Measurements from ENCODE around the gene KCNMB2.
"Not testable (repeated sequence)": the region's sequence is repeated elsewhere in the genome, so short reads cannot be mapped to it uniquely, and the experiment has no call there.

KCNMB2 gene

DNA sequence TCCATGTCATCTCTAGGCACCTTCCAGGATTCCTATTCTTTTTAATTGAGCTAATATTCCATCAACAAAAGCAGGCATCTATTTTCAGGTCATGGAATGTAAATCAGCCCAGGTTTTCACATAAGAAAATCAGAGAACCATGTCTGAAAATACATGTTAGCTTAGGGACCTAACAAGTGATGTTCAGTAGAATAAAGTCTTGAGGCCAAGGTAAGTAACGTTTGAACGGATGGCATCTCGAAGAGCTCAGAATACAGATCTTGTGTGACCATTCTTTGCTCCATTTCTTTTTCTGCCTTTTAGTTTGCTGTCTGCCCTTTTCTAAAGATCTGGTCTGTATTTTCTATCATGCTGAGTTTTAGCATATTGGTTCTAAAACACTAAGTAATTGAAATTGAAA lies 16.5 kb upstream of the KCNMB2 start:
- no peak for DNase-seq (ENCODE audit: low read depth)

GRCh38 chr3:178520451-178520850 lies 15.8 kb upstream of the KCNMB2 start:
- no peak for DNase-seq (ENCODE audit: low read depth)

GRCh38 chr3:178522200-178523052 lies 13.8 kb upstream of the KCNMB2 start:
- no peak for DNase-seq (ENCODE audit: low read depth)

- DNase-seq (ENCODE audit: low read depth): no peak
Measured at GRCh38 chr3:178525251-178525650, 11.0 kb upstream of the KCNMB2 start.

- no peak for DNase-seq (ENCODE audit: low read depth)
Measured at GRCh38 chr3:178526291-178526690, 9.9 kb upstream of the KCNMB2 start.

DNA sequence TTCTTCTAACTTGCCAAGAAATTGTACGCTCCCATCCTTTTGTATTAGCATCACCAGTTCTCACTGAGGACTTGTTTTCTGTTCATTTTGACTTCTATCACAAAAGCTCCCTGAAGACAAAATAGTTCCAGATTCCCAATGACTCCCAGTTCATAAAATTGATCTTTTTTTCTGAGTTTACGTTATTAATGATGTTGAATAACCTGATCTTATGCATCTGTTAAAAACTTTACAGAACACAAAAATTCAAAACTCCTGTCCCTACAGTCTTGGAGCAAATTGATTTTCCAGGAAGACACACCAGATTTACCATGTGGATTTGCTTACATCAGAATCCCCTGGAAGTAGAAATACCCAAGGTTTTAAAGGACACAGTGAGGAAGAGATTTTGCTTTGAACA lies 8.3 kb upstream of the KCNMB2 start:
- no peak for DNase-seq (ENCODE audit: low read depth)

GRCh38 chr3:178529606-178530225 lies 6.5 kb upstream of the KCNMB2 start:
- no peak for DNase-seq (ENCODE audit: low read depth)

- no peak for DNase-seq (ENCODE audit: low read depth)
Measured at GRCh38 chr3:178532476-178532875, 3.8 kb upstream of the KCNMB2 start.

- DNase-seq (ENCODE audit: low read depth): no peak
Measured at GRCh38 chr3:178537122-178537705, 978 bp downstream of the KCNMB2 start.

DNA sequence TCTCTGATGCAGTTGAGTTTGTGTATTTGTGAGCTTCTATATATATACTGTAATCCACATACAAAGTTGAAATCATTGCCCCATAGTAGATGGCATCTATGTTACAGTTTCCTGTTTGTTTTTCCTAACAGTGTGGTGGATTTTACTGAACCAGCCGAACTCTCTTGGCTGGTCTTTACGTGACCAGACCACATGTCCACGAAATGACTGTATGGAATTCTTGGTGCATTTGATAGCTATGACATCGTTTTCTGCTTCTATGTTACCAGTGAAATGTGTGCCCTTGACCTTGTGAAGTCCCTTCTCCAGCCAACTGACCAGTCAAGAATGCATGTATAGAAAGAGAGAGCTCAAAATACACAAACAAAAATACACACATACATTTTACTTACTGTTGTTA lies 1.8 kb downstream of the KCNMB2 start:
- no peak for DNase-seq (ENCODE audit: low read depth)

DNA sequence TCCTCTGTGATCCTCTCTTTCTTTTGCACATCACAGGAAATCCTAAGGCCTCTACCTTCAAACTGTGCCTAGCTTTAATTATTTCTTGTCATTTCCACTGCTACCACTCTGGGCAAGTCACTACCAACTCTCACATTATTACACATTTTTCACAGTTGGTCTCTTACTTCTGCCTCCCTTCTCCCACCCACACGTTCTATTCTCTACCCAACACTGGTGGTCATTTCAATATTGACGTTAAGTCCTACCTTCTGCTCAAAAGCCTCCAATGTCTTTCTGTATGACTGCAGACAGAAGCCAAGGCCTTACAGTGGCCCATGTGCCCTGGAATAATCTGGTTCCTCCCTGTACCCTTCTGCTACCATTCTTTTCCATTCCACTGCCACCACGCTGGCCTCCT lies 3.9 kb downstream of the KCNMB2 start:
- no peak for DNase-seq (ENCODE audit: low read depth)

DNA sequence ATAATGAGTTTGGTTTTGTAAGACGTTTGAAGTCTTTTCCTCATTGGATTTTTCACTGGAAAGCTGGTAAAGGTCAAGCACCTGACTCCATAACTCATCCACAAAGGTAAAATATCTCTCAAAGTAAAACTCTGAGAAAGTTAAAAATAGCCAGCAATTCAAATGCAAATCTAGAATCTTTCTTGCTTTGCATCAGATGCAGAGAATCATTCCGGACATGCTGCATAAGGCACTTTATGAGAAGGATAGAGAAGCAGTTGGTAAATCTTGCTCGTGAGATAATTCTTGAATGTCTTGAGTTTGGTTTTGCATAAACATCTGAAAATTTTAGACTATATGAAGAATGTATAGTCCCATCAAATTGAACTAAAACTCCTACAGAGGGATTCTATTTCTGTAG lies 9.1 kb downstream of the KCNMB2 start:
- DNase-seq (ENCODE audit: low read depth): no peak

GRCh38 chr3:178546079-178546478 lies 9.8 kb downstream of the KCNMB2 start:
- DNase-seq (ENCODE audit: low read depth): no peak

GRCh38 chr3:178549426-178549825 lies 13.2 kb downstream of the KCNMB2 start:
- DNase-seq (ENCODE audit: low read depth): not testable (repeated sequence)

- DNase-seq (ENCODE audit: low read depth): no peak
Measured at GRCh38 chr3:178551916-178552321, 15.7 kb downstream of the KCNMB2 start.

- DNase-seq (ENCODE audit: low read depth): no peak
Measured at GRCh38 chr3:178558637-178559036, 22.4 kb downstream of the KCNMB2 start.

- no peak for DNase-seq (ENCODE audit: low read depth)
Measured at GRCh38 chr3:178560759-178561158, 24.5 kb downstream of the KCNMB2 start.

GRCh38 chr3:178561239-178561638 lies 25.0 kb downstream of the KCNMB2 start:
- DNase-seq (ENCODE audit: low read depth): no peak

GRCh38 chr3:178562143-178562946 lies 26.1 kb downstream of the KCNMB2 start:
- no peak for DNase-seq (ENCODE audit: low read depth)

GRCh38 chr3:178562947-178563232 lies 26.7 kb downstream of the KCNMB2 start:
- DNase-seq (ENCODE audit: low read depth): no peak

DNA sequence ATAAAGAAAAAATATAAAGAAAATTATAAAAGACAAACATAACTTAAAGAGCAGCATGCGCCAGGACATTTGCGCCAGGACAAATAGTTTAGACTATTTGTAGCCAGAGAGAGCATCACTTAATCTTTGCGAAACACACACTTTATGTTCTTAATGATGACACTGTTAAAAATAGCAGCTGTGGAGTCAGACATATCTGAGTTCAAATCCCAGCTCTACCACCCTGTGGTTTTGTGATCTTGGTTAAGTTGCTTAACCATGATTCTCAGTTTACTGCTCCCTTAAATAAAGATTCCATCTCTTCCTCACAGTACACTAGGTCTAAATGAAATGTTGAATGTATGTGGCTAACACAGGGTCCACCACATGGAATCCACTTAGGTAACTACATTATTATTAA lies 31.4 kb downstream of the KCNMB2 start:
- DNase-seq (ENCODE audit: low read depth): no peak

GRCh38 chr3:178568155-178568731 lies 32.0 kb downstream of the KCNMB2 start:
- no peak for DNase-seq (ENCODE audit: low read depth)

Data from activated gamma-delta T cell treated with anti-CD3 and anti-CD28 coated beads, Interleukin-2, amount 50 U/mL, for 16 hours (primary cell).